HG02610 (cell line): Measurements from ENCODE around the gene TJP2.
"Not testable (repeated sequence)": the region's sequence is repeated elsewhere in the genome, so short reads cannot be mapped to it uniquely, and the experiment has no call there.

Experiments used
- ATAC-seq: cut with Tn5 transposase; IDR thresholded peaks from one replicate; pipeline ENCODE4 v1.9.1; 2021; ENCODE audit warnings: mild to moderate bottlenecking, moderate library complexity; ENCODE audit not compliant: unreplicated experiment

Gene TJP2

DNA sequence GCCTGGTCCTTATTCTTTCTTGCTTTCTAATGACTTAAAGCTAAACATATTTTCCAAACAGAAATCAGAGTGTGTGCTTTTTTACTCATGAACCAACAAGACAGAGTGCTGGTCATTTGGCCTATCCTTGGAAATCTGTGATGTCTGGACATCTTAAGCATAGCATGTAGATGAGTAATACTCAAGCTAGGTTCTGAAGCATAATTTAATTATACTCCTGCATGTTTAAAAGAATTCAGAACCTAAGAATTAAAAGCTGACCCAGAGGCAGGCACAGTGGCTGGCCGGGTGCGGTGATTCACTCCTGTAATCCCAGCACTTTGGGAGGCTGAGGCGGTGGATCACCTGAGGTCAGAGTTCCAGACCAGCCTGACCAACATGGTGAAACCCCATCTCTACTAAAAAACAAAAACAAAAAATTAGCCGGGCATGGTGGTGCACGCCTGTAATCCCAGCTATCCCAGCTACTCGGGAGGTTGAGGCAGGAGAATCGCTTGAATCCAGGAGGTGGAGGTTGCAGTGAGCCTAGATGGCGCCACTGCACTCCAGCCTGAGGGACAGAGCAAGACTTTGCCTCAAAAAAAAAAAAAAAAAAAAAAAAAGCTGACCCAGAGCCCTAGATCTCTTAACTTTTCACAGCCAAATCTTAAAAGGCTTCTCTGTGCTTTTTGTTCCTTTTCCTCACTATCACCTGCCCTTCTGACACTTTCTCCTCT is 16.2 kb upstream of the TJP2 start:
- no peak for ATAC-seq

DNA sequence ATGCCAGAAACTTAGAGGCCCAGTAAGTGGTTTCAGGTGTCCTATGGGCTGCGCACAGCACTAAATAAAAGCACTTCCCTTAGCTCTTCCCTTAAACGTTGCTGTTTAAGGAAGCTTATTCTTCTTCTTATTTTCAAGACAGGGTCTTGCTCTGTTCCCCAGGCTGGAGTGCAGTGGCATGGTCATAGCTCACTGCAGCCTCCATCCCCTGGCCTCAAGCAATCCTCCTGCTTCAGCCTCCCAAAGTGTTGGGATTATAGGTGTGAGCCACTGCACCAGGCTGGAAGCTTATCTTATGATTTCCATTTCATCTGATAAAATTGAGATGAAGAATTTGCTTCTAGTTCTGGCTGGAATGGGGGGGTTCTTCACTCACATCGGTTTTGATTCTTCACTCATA is 15.6 kb upstream of the TJP2 start:
- no peak for ATAC-seq

GRCh38 chr9:69164573-69164972 is 9.5 kb upstream of the TJP2 start:
- ATAC-seq = not testable (repeated sequence)

DNA sequence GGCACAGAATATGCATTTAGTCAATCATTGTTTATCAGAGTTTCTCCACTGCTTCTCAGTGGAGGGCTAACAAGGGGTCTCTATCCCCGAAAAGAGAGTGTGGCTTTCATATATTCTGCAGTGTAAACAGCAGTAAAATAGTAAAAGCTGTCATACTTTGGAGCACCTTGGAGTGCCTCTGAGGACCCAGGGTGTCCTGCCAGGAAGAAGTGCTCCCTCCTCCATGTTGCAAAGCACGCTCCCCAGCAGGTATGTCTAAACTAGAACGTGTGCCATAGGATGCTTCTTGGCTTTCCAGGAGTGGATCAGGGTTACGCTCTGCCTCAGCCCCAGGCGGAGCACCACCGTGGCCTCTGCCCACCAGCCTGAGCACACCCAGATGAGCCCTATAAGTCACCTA is 8.5 kb upstream of the TJP2 start:
- ATAC-seq = no peak

GRCh38 chr9:69168709-69169217 is 5.3 kb upstream of the TJP2 start:
- ATAC-seq = peak; percentile 62

GRCh38 chr9:69170231-69170630 is 3.8 kb upstream of the TJP2 start:
- no peak for ATAC-seq

DNA sequence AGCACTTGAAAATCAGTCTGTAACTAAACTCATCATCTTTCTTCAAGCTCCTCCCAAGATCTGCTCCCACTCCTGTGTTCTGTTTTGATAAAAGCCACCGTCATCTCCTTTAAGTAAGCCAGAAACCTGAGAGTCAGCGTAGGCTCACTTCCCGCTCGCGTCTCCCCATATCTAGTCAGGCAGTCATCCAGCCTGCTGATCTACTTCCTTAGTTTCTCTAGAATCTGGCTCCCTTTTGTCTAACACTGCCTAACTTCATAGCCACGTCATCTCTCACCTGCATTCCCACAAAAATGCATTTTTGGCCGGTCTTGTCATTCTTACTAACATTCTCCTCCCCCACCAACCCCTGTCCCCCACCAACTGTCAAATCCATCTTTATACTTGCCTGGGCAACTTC is 3.0 kb upstream of the TJP2 start:
- ATAC-seq = no peak

DNA sequence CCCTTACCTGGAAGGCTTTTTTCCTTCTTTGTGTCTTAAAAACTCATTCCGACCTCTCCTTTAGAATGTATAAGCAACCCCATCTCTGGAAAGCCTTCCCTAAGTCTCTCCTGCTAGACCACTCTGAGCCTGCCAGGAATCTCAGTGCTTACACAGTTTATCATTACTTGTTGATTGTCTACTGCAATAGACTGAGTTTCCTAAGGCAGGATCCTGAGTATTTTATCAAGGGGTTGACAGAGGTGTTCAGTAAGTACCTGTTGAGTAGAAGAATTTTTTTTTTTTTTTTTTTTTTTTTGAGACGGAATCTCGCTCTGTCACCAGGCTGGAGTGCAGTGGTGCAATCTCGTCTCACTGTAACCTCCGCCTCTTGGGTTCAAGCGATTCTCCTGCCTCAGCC is 2.6 kb upstream of the TJP2 start:
- no peak for ATAC-seq

DNA sequence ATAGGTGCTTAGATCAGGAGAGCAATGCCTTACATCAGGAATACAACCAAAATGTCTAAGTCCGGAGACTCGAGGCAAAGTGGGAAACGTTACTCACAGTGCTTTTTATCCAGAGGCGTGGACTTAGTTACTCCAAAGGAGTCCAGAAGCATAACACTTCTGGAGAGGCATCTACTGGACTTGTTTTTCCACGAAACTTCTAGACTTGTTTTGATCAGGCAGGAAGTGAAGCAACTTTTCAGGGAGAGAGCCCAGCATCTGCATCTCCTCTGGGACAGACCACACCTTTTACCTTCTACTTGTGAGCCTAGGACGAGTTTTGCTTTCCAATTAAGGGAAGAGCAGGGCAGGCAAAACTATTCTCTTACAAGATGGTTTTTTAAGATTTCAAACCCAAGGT is 1.2 kb upstream of the TJP2 start:
- ATAC-seq = no peak

DNA sequence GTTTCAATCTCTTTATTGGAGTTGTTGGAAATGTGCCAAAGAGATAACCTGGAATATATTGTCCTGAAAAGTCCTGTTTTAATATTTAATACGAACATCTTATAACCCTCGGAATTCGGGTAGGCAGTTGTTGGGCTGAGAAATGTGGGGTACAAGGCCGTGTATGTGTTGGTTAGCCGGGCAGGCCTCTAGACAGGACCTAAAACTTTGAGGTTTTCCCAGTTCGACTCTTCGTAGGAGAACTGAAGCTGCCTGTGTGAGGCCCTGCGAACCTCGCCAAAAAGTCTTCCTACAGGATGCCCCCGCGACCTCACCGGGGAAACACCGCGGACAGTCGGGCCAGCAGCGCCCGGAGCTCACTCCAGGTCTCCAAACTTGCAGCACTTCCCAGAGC is 583 bp upstream of the TJP2 start:
- ATAC-seq = no peak

DNA sequence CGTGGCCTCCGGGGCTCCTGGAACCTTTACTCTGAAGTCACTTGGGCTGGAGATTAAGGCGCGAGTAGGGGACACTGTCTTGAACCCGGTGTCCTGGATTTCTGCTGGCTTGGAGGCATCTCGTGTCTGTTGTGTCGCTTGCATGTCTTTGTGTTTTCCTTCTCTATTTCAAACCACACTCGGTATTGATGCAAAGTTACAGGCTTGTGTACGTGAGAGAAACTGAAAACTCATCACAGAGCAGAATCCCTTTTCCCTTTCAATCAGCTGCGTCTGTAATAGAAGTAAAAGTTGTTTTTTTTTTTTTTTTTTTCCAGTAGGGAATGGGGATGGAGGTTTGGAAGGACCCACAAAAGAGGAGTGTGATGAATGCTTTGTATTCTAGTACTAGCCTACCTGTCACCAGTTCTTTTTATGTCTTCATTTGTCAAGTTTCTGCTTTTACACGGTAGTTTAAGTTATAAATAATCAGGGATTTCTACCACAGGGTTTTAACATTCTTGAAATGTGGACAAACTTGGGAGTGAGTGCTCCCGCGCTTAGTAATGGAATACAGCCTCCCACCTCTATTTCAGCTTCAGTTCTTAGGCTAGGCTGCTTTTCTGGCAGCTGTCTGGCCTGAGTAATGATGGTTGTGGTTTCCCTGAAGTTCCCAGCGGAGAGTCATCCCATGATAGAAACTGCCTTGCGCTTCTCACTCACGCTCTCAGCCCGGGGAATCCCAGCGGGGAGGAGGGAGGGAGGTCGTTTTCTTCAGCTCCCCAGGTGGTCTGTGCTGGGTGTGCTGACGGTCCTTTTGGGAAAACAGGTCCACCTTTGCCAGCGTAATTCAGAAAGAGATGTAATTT is 763 bp downstream of the TJP2 start:
- peak; percentile 61 for ATAC-seq

GRCh38 chr9:69175486-69175885 is 1.4 kb downstream of the TJP2 start:
- peak; percentile 19 for ATAC-seq

DNA sequence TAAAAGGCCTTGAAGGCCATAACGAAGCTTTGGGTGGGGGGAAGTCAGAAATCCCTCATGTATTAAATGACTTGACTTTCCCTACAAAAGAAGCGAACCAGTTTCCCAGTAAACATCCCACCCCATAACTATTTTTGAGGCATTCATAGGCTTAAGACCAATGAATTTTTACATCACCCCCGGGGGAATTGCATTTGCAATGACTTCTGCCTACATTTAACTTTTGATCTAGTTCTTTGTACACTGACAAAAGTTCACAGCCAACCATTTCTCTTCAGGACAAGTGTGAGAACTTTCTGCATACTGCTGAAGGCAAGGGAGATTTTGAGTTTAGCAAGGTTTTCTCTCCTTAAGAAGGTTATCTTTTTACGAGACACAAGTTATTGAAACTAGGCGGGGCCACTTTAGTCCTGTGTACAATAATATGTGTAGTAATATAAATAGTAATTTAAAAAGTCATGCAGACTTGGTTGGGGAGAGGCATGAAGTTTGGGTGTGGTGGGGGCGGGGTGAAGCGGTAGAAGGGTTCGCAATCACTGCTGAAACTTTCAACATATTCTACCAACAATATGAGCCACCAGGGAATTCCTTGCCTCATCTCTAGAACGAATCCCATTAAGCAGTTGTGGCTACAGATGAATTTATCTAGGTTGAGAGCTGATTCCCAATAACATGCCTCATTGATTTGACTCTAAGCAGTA is 2.5 kb downstream of the TJP2 start:
- no peak for ATAC-seq

GRCh38 chr9:69178583-69179011 is 4.5 kb downstream of the TJP2 start:
- no peak for ATAC-seq

DNA sequence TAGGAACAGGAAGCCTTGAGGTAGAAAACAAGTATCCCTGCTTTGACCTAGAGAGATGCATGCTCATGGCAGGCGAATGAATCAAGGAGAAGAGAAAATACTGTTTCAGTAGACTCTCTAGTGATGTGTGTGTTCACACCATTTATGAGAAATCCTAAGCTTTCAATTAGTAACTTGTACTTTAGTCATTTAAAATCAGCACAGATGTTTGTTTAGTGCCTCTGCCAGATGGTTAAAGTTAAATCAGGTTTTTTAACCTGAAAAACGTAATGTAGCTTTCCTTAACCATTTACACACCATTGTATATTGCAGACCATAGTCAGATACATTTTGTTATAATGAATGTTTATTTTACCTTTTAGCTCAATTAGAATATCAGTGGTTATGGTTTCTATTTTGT is 5.0 kb downstream of the TJP2 start:
- ATAC-seq = no peak

GRCh38 chr9:69180200-69180599 is 6.1 kb downstream of the TJP2 start:
- no peak for ATAC-seq

- no peak for ATAC-seq
These were observed 6.6 kb downstream of the TJP2 start for GRCh38 chr9:69180670-69181069.

- ATAC-seq = no peak
These were observed 7.9 kb downstream of the TJP2 start for GRCh38 chr9:69181908-69182353.

GRCh38 chr9:69184266-69184665 is 10.2 kb downstream of the TJP2 start:
- ATAC-seq = no peak

- ATAC-seq = no peak
These were observed 12.9 kb downstream of the TJP2 start for GRCh38 chr9:69186841-69187611.

DNA sequence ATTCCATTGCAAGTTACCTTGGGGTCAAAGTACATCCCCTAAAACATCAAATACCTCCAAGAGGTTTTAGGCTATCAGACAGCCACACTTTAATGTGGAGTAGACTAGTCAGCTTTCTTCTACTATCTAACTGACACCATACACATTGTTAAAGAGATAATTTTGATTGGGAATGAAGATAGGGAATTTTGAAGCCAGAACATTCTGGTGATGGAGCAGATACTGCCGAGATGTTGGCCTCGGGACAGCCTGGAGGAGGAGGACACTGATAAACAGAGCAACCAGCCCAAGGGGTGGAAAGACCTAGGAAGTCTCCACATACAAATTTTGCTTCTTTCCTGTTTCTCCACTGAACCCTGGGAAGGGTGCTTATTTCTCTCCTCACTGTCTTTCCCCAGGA is 14.9 kb downstream of the TJP2 start:
- ATAC-seq = no peak
